GM19043 (cell line): ENCODE results near the gene AFG1L.
A peak's percentile ranks its signal among the peaks of the same experiment; 100 is the strongest.

Experiments used
- ATAC-seq: cut with Tn5 transposase; IDR thresholded peaks from one replicate; pipeline ENCODE4 v1.9.1; 2021; ENCODE audit warnings: low read depth; ENCODE audit not compliant: unreplicated experiment

The AFG1L gene

DNA sequence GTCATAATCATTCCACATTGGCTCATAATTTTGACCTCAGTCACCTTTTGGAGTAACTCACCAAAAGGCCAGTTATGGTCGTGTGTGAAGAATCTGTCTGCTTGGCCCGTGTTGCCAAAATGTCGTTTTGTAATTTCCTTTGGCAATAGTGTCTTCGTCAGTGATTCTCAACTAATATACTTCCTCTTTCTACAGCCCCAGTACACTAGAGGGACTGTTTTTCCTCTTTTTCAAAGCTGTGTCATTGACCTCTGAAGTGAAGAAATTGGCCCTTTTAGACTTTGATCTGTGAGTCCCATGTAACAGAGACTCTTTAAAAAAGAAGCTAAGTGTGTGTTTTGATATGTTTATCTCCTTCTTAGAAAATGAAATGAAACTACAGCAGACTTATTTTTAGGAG is 271.0 kb downstream of the AFG1L start:
- peak; percentile 38 for ATAC-seq

DNA sequence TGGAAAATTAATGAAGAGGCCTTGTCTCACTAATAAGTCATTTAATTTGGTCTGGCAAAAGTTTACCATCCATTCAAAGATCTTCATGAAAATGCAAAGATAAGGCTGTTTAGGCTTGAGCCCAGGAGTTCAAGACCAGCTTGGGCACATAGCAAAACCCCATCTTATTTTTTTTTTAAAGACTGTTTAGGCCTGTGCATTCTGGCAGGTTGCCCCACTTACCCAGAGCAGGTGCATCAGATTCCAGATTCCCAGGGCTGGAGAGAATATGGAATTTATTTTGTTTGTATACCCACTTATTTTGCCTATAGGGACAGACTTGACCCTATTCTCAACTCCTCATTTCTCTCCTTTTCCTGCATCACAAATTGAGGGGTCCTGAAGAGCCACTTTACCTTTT is 271.6 kb downstream of the AFG1L start:
- no peak for ATAC-seq

DNA sequence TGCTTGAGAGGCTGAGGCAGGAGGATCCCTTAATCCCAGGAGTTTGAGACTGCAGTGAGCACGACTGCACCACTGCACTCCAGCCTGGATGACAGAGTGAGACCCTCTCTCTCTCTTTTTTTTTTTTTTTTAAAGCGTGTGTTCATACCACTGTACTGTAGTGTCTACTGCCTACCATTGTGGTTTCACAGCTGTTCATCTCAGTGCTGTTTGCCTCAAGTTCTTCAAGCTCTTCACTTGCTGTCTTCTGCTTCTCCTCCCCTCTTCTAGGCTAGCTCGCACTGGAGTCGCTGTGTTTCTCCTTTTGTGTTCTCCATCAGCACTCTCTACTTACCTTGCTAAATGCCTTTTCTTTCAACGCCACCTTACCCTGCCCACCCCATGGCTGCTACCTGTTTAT is 273.2 kb downstream of the AFG1L start:
- ATAC-seq, result no peak

DNA sequence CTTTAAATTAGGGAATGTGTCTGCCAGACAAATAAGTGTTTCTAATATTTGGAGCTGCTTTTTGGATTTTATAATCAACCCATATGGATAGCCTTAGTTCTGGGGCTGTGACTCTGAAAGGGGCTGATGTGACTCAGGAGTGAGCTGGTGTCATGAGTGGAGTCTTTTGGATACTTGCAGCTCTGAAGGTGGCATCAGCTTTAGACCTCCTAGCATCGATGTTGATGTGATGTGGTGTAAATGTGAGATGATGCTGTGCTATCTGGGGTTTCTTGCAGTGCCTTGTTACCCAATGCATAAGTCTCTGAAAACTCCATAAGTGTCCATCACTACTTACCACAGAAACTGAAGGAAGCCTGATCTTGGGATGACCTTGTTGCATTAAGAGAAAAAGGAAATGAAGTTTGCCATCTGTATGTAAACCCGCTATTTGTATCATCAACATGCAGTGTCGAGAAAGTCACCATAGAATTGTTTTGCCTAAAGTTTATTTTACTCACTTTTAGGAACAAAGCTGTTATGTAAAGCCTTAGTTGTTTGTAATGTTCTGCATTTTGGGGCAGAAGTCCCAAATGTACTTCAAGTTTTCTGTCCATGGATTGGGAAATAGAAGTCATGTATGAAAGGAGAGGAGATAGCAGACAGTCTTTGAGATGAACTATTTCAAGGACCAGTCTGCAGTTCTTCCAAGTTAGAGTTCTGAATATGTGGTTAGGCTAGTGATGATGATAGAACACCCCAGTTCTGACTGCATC is 273.9 kb downstream of the AFG1L start:
- ATAC-seq, result no peak

- ATAC-seq, result no peak
Observed at GRCh38 chr6:108570517-108570916, 275.7 kb downstream of the AFG1L start.

DNA sequence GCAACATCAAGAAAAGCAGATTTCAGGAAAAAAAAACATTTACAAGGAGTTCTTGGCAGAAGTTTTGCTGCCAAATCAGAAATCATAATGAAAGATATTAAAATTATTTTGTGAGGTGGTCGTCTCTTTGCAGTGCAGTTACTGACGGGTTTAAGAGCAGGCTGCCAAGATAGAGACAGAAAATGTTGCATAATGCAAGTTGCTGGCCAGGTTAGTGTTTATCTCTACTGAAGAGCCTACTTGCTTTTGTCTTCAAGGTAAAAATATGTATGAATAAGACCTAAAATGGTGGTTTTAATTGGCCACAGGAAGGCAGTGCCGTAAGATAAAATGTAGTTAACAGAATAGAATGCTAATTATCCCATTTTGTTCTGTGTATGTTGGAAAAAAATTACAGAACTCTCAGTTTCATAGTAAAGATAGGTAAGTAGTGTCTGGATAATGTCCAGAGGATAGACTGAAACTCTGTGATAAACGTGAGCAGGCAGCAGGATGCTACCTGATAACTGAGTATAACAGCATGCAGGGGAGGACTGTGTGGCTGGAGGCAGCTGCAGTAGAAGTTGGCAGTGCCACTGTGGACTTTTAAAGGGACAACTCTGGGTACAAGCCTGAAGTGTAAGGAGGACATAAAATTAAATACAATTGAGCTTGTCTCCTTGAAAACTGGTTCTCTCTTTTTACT is 279.7 kb downstream of the AFG1L start:
- no peak for ATAC-seq
